Suppressor macrophage treated with lipopolysaccharide for 4 hours (primary cell): ENCODE results near the gene CACNA2D3.

Source experiments
- DNase-seq: peaks from one replicate; pipeline ENCODE4 v3.0.0-alpha.2; 2020

CACNA2D3 gene

GRCh38 chr3:54772051-54772450 lies 649.7 kb downstream of the CACNA2D3 start:
- DNase-seq: no peak

- DNase-seq: no peak
Measured at GRCh38 chr3:54772746-54773145, 650.4 kb downstream of the CACNA2D3 start.

- DNase-seq: no peak
Measured at GRCh38 chr3:54773271-54773670, 650.9 kb downstream of the CACNA2D3 start.

GRCh38 chr3:54776601-54777000 lies 654.2 kb downstream of the CACNA2D3 start:
- no peak for DNase-seq

GRCh38 chr3:54777141-54777540 lies 654.8 kb downstream of the CACNA2D3 start:
- no peak for DNase-seq

- DNase-seq: no peak
Measured at GRCh38 chr3:54780336-54780735, 658.0 kb downstream of the CACNA2D3 start.

- no peak for DNase-seq
Measured at GRCh38 chr3:54781728-54782127, 659.4 kb downstream of the CACNA2D3 start.

- DNase-seq: no peak
Measured at GRCh38 chr3:54783611-54784010, 661.3 kb downstream of the CACNA2D3 start.

- DNase-seq: no peak
Measured at GRCh38 chr3:54784021-54784420, 661.7 kb downstream of the CACNA2D3 start.

GRCh38 chr3:54785976-54786375 lies 663.6 kb downstream of the CACNA2D3 start:
- DNase-seq: no peak

GRCh38 chr3:54790051-54790450 lies 667.7 kb downstream of the CACNA2D3 start:
- no peak for DNase-seq

- no peak for DNase-seq
Measured at GRCh38 chr3:54791501-54792156, 669.3 kb downstream of the CACNA2D3 start.

- DNase-seq: no peak
Measured at GRCh38 chr3:54792584-54792983, 670.2 kb downstream of the CACNA2D3 start.

- DNase-seq: no peak
Measured at GRCh38 chr3:54793171-54793570, 670.8 kb downstream of the CACNA2D3 start.

- no peak for DNase-seq
Measured at GRCh38 chr3:54797111-54797510, 674.8 kb downstream of the CACNA2D3 start.

GRCh38 chr3:54800478-54800877 lies 678.1 kb downstream of the CACNA2D3 start:
- DNase-seq: no peak

- DNase-seq: no peak
Measured at GRCh38 chr3:54801977-54802376, 679.6 kb downstream of the CACNA2D3 start.

- no peak for DNase-seq
Measured at GRCh38 chr3:54810401-54810800, 688.0 kb downstream of the CACNA2D3 start.

- DNase-seq: no peak
Measured at GRCh38 chr3:54814224-54814623, 691.9 kb downstream of the CACNA2D3 start.

GRCh38 chr3:54817628-54818027 lies 695.3 kb downstream of the CACNA2D3 start:
- no peak for DNase-seq

- no peak for DNase-seq
Measured at GRCh38 chr3:54818486-54818885, 696.1 kb downstream of the CACNA2D3 start.

GRCh38 chr3:54818942-54819341 lies 696.6 kb downstream of the CACNA2D3 start:
- no peak for DNase-seq

- DNase-seq: no peak
Measured at GRCh38 chr3:54819946-54820345, 697.6 kb downstream of the CACNA2D3 start.

- DNase-seq: no peak
Measured at GRCh38 chr3:54822206-54822605, 699.9 kb downstream of the CACNA2D3 start.

GRCh38 chr3:54826251-54826691 lies 703.9 kb downstream of the CACNA2D3 start:
- no peak for DNase-seq
